Measurements from ENCODE around the gene CHIC2.
A peak's percentile ranks its signal among the peaks of the same experiment; 100 is the strongest.

Gene CHIC2

GRCh38 chr4:53981066-53981465 lies 83.3 kb downstream of the CHIC2 start:
- H3K4me1 ChIP-seq (ENCODE audit: insufficient read depth, poor library complexity, severe bottlenecking) = no peaks in the 10 kb centered on the region
- DNase-seq (ENCODE audit: low spot score) (no peak), ATAC-seq (ENCODE audit: low read depth) (no peak)
- H3K9me3 ChIP-seq (ENCODE audit: severe bottlenecking) = no peaks in the 10 kb centered on the region
- no peaks in the 10 kb centered on the region for H3K27me3 ChIP-seq (ENCODE audit: insufficient read depth, poor library complexity, severe bottlenecking)
- TF ChIP-seq, protein P1, sequence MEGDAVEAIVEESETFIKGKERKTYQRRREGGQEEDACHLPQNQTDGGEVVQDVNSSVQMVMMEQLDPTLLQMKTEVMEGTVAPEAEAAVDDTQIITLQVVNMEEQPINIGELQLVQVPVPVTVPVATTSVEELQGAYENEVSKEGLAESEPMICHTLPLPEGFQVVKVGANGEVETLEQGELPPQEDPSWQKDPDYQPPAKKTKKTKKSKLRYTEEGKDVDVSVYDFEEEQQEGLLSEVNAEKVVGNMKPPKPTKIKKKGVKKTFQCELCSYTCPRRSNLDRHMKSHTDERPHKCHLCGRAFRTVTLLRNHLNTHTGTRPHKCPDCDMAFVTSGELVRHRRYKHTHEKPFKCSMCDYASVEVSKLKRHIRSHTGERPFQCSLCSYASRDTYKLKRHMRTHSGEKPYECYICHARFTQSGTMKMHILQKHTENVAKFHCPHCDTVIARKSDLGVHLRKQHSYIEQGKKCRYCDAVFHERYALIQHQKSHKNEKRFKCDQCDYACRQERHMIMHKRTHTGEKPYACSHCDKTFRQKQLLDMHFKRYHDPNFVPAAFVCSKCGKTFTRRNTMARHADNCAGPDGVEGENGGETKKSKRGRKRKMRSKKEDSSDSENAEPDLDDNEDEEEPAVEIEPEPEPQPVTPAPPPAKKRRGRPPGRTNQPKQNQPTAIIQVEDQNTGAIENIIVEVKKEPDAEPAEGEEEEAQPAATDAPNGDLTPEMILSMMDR (IDR thresholded peaks at IDR 0.05; ENCODE audit: poor library complexity, severe bottlenecking) = no peak
- H3K4me3 ChIP-seq (ENCODE audit: severe bottlenecking) = no peak overlapping the region
- no peak overlapping the region for H3K27ac ChIP-seq (ENCODE audit: poor library complexity, severe bottlenecking)
- no peaks in the 10 kb centered on the region for H3K36me3 ChIP-seq (ENCODE audit: low read depth)

DNA sequence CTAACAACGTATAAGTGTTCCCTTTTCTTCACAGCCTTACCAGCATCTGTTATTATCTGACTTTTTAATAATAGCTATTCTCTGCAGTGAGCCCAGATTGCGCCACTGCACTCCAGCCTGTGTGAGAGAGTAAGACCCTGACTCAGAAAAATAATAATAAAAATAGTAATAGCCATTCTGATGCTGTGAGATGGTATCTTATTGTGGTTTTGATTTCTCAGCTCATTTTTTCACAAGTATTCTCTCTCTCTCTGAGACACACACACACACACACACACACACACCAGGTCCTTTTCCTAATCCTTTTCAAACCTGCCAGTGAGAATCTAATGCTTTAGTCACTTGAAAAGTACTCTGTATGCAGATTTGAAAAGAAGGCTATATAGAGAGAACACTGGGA lies 89.8 kb downstream of the CHIC2 start:
- TF ChIP-seq, protein P1 (IDR thresholded peaks at IDR 0.05; ENCODE audit: poor library complexity, severe bottlenecking) = no peak
- no peaks in the 10 kb centered on the region for H3K36me3 ChIP-seq (ENCODE audit: low read depth)
- DNase-seq (ENCODE audit: low spot score) = no peak
- no peaks in the 10 kb centered on the region for H3K9me3 ChIP-seq (ENCODE audit: severe bottlenecking)
- ATAC-seq (ENCODE audit: low read depth) = no peak
- no peaks in the 10 kb centered on the region for H3K27me3 ChIP-seq (ENCODE audit: insufficient read depth, poor library complexity, severe bottlenecking)
- H3K4me1 ChIP-seq (ENCODE audit: insufficient read depth, poor library complexity, severe bottlenecking) = no peaks in the 10 kb centered on the region
- H3K27ac ChIP-seq (ENCODE audit: poor library complexity, severe bottlenecking) = no peak overlapping the region
- H3K4me3 ChIP-seq (ENCODE audit: severe bottlenecking) = no peak overlapping the region

DNA sequence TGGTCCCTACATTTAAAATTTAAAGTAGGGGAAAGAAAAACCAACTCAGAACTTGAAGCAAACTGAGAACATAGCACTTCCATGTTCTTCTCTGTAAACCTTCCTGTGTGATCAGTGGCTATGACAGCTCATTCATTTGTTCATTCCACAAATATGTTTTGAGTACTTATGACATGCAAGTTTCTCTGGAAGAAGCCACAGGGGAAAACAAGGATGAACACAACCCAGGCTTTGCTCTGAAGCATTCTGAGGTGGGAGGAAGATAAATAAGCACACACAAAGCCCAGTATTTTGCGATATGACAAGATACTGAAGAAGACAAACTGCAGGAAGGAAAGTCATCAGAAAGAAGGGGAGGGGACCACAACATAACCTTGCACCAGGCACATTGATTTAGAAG lies 96.4 kb downstream of the CHIC2 start:
- Histone ChIP-seq H3K4me1 (ENCODE audit: insufficient read depth, poor library complexity, severe bottlenecking) (peaks cover 12% of the 10 kb centered on the region), H3K27me3 (ENCODE audit: insufficient read depth, poor library complexity, severe bottlenecking) (no peaks in the 10 kb centered on the region), H3K27ac (ENCODE audit: poor library complexity, severe bottlenecking) (no peak overlapping the region), H3K4me3 (ENCODE audit: severe bottlenecking) (no peak overlapping the region), H3K36me3 (ENCODE audit: low read depth) (no peaks in the 10 kb centered on the region), H3K9me3 (ENCODE audit: severe bottlenecking) (no peaks in the 10 kb centered on the region)
- TF ChIP-seq, protein P1 (IDR thresholded peaks at IDR 0.05; ENCODE audit: poor library complexity, severe bottlenecking) = no peak
- no peak for ATAC-seq (ENCODE audit: low read depth)
- no peak for DNase-seq (ENCODE audit: low spot score)

GRCh38 chr4:53963781-53964180 lies 100.6 kb downstream of the CHIC2 start:
- Histone ChIP-seq H3K4me3 (ENCODE audit: severe bottlenecking) (no peak overlapping the region), H3K4me1 (ENCODE audit: insufficient read depth, poor library complexity, severe bottlenecking) (peaks cover 22% of the 10 kb centered on the region), H3K27ac (ENCODE audit: poor library complexity, severe bottlenecking) (peak overlapping the region; percentile 84), H3K9me3 (ENCODE audit: severe bottlenecking) (no peaks in the 10 kb centered on the region), H3K36me3 (ENCODE audit: low read depth) (no peaks in the 10 kb centered on the region), H3K27me3 (ENCODE audit: insufficient read depth, poor library complexity, severe bottlenecking) (no peaks in the 10 kb centered on the region)
- 0 out of 3 replicates have a peak, but pooled peaks have one; percentile 13 for ATAC-seq (ENCODE audit: low read depth)
- no peak for DNase-seq (ENCODE audit: low spot score)
- TF ChIP-seq, protein P1 (IDR thresholded peaks at IDR 0.05; ENCODE audit: poor library complexity, severe bottlenecking) = no peak

GRCh38 chr4:53963336-53963735 lies 101.1 kb downstream of the CHIC2 start:
- Histone ChIP-seq H3K9me3 (ENCODE audit: severe bottlenecking) (no peaks in the 10 kb centered on the region), H3K27ac (ENCODE audit: poor library complexity, severe bottlenecking) (peak overlapping the region; percentile 84)

More at GRCh38 chr4:53963336-53963735, 101.1 kb downstream of the CHIC2 start:
- ATAC-seq (ENCODE audit: low read depth) (no peak), DNase-seq (ENCODE audit: low spot score) (no peak)
- Histone ChIP-seq H3K4me3 (ENCODE audit: severe bottlenecking) (no peak overlapping the region), H3K4me1 (ENCODE audit: insufficient read depth, poor library complexity, severe bottlenecking) (peaks cover 22% of the 10 kb centered on the region), H3K36me3 (ENCODE audit: low read depth) (no peaks in the 10 kb centered on the region), H3K27me3 (ENCODE audit: insufficient read depth, poor library complexity, severe bottlenecking) (no peaks in the 10 kb centered on the region)
- TF ChIP-seq, protein P1 (IDR thresholded peaks at IDR 0.05; ENCODE audit: poor library complexity, severe bottlenecking) = no peak
